Activated CD8-positive, alpha-beta T cell treated with anti-CD3 and anti-CD28 coated beads for 36 hours (primary cell): ENCODE data around the gene SLC9B1. TPM values are rescaled to one million over a fixed set of nuclear protein-coding genes. Genes with fewer than 3 reads are reported as not detected.
"Not testable (repeated sequence)": the region's sequence is repeated elsewhere in the genome, so short reads cannot be mapped to it uniquely, and the experiment has no call there.

ENCODE experiments used
- ATAC-seq: fragments of 200-7000 bp; cut with Tn5 transposase; one replicate; pipeline ENCODE4 v1.10.0; 2021; ENCODE audit warnings: mild to moderate bottlenecking, moderate library complexity
- CTCF ChIA-PET: fragments of 350-600 bp; sonication (Branson Sonifier 250); formaldehyde crosslinking; loops from one replicate; lab custom pipeline; 2021; ENCODE audit warnings: antibody characterized with exemption; lab: Charles Lee
- POLR2A ChIA-PET: fragments of 350-600 bp; sonication (Branson Sonifier 250); formaldehyde crosslinking; loops from one replicate; lab custom pipeline; 2021; ENCODE audit warnings: antibody characterized with exemption; lab: Charles Lee
- DNase-seq: peaks from one replicate; pipeline ENCODE4 v3.0.0-alpha.2; 2020
- H3K27ac Mint-ChIP-seq: one replicate; pipeline ENCODE4 v1.8.0; 2021; ENCODE audit warnings: mild to moderate bottlenecking, mixed read lengths
- H3K27me3 Mint-ChIP-seq: one replicate; pipeline ENCODE4 v1.8.0; 2021; ENCODE audit warnings: mixed read lengths
- H3K36me3 Mint-ChIP-seq: one replicate; pipeline ENCODE4 v1.8.0; 2021; ENCODE audit warnings: low read depth, mixed read lengths
- H3K4me1 Mint-ChIP-seq: one replicate; pipeline ENCODE4 v1.8.0; 2021; ENCODE audit warnings: low read depth, mixed read lengths
- H3K4me3 Mint-ChIP-seq: one replicate; pipeline ENCODE4 v1.8.0; 2021; ENCODE audit warnings: mild to moderate bottlenecking, moderate library complexity, mixed read lengths
- H3K9me3 Mint-ChIP-seq: one replicate; pipeline ENCODE4 v1.8.0; 2021; ENCODE audit warnings: mixed read lengths
- CTCF ChIP-seq: fragments of 200-600 bp; IDR thresholded peaks from one replicate; pipeline ENCODE4 v1.8.0; 2022; ENCODE audit warnings: antibody characterized with exemption, mild to moderate bottlenecking
- intact Hi-C: fragments of 100-400 bp; cut with micrococcal nuclease; formaldehyde crosslinking; loops from one replicate; pipeline ENCODE4 v1.10.0; 2022
- total RNA-seq, 2 experiments: library from RNA; stranded (reverse); gene quantifications; one replicate each; pipeline ENCODE4 v1.2.3, GENCODE V29; 2021

The SLC9B1 gene
- total RNA-seq, 2 experiments from 2014 or later = 1.9 to 2.4 TPM

GRCh38 chr4:102901804-102902203, 117.7 kb downstream of the SLC9B1 start:
- Mint-ChIP-seq H3K27ac (no peak overlapping the region), H3K27me3 (no peaks in the 10 kb centered on the region), H3K36me3 (no peaks in the 10 kb centered on the region), H3K4me3 (no peak overlapping the region), H3K9me3 (no peaks in the 10 kb centered on the region), H3K4me1 (peaks cover 2% of the 10 kb centered on the region)
- no peak for DNase-seq
- POLR2A ChIA-PET = no interaction called here
- ATAC-seq = no peak
- TF ChIP-seq CTCF = no peak
- CTCF ChIA-PET = no interaction called here
- intact Hi-C loops = no loop called here

GRCh38 chr4:102897610-102898009, 121.9 kb downstream of the SLC9B1 start:
- H3K4me3 Mint-ChIP-seq, H3K4me1 Mint-ChIP-seq, ATAC-seq, H3K27ac Mint-ChIP-seq, DNase-seq, POLR2A ChIA-PET, H3K27me3 Mint-ChIP-seq, intact Hi-C loops, H3K36me3 Mint-ChIP-seq, CTCF ChIA-PET, H3K9me3 Mint-ChIP-seq: not testable (repeated sequence)

- CTCF ChIA-PET, H3K27me3 Mint-ChIP-seq, H3K36me3 Mint-ChIP-seq, POLR2A ChIA-PET, H3K9me3 Mint-ChIP-seq, H3K27ac Mint-ChIP-seq, ATAC-seq, intact Hi-C loops, H3K4me3 Mint-ChIP-seq, H3K4me1 Mint-ChIP-seq: not testable (repeated sequence)
- DNase-seq = peak; percentile 7
These were observed 123.0 kb downstream of the SLC9B1 start for GRCh38 chr4:102896547-102896946.

GRCh38 chr4:102889866-102890265, 129.6 kb downstream of the SLC9B1 start:
- H3K9me3 Mint-ChIP-seq, H3K4me1 Mint-ChIP-seq, intact Hi-C loops, CTCF ChIA-PET, ATAC-seq, POLR2A ChIA-PET, H3K27me3 Mint-ChIP-seq, H3K27ac Mint-ChIP-seq, H3K36me3 Mint-ChIP-seq, DNase-seq, H3K4me3 Mint-ChIP-seq: not testable (repeated sequence)

GRCh38 chr4:102888570-102888969, 130.9 kb downstream of the SLC9B1 start:
- H3K9me3 Mint-ChIP-seq, DNase-seq, H3K27ac Mint-ChIP-seq, CTCF ChIA-PET, H3K4me3 Mint-ChIP-seq, intact Hi-C loops, H3K27me3 Mint-ChIP-seq, POLR2A ChIA-PET, H3K4me1 Mint-ChIP-seq, H3K36me3 Mint-ChIP-seq, ATAC-seq: not testable (repeated sequence)

- Mint-ChIP-seq H3K27me3 (no peaks in the 10 kb centered on the region), H3K9me3 (peaks cover 3% of the 10 kb centered on the region), H3K4me1 (peaks cover 9% of the 10 kb centered on the region), H3K27ac (no peak overlapping the region), H3K36me3 (peaks cover 13% of the 10 kb centered on the region), H3K4me3 (no peak overlapping the region)
- intact Hi-C loops = no loop called here
- CTCF ChIA-PET = no interaction called here
- no peak for TF ChIP-seq CTCF
- no peak for ATAC-seq
- POLR2A ChIA-PET = interaction anchor here (0.6 to 1.2 kb wide), 2 partner anchors 55 to 102 kb away, joined by 3 to 4 read pairs; partner anchors contain the start of gene UBE2D3
- DNase-seq = no peak
These were observed 136.2 kb downstream of the SLC9B1 start for GRCh38 chr4:102883278-102883677.

- Mint-ChIP-seq H3K4me3 (no peak overlapping the region), H3K27me3 (no peaks in the 10 kb centered on the region), H3K27ac (no peak overlapping the region), H3K4me1 (peaks cover 9% of the 10 kb centered on the region), H3K36me3 (peaks cover 32% of the 10 kb centered on the region), H3K9me3 (peaks cover 6% of the 10 kb centered on the region)
- ChIA-PET CTCF (no interaction called here), POLR2A (no interaction called here)
- ATAC-seq (no peak), DNase-seq (no peak)
- TF ChIP-seq CTCF = no peak
- intact Hi-C loops = no loop called here
These were observed 138.2 kb downstream of the SLC9B1 start for GRCh38 chr4:102881343-102881742.
